ENCODE results near the gene ITPKC.

Gene ITPKC

GRCh38 chr19:40690050-40690692, 26.7 kb upstream of the ITPKC start, which contains the start of gene NUMBL:
NUMBL (minus strand) TSS chr19:40690651; CDS start chr19:40690483, 168 bp downstream.
- DNase-seq (ENCODE audit: low read depth in 2 of 2): no peak

- peak; percentile 82 to 91 for DNase-seq (ENCODE audit: low read depth in 2 of 2)
Observed at GRCh38 chr19:40690693-40691420, 26.1 kb upstream of the ITPKC start.

- DNase-seq (ENCODE audit: low read depth in 2 of 2): no peak
Observed at GRCh38 chr19:40691421-40692211, 25.3 kb upstream of the ITPKC start.

GRCh38 chr19:40692212-40692551, 24.7 kb upstream of the ITPKC start:
- no peak for DNase-seq (ENCODE audit: low read depth in 2 of 2)

- no peak for DNase-seq (ENCODE audit: low read depth in 2 of 2)
Observed at GRCh38 chr19:40693150-40693788, 23.6 kb upstream of the ITPKC start.

GRCh38 chr19:40693896-40694295, 23.0 kb upstream of the ITPKC start:
- DNase-seq (ENCODE audit: low read depth in 2 of 2): no peak

GRCh38 chr19:40695881-40696280, 21.0 kb upstream of the ITPKC start:
- DNase-seq (ENCODE audit: low read depth in 2 of 2): no peak

GRCh38 chr19:40697007-40697406, 19.9 kb upstream of the ITPKC start:
- no peak for DNase-seq (ENCODE audit: low read depth in 2 of 2)

GRCh38 chr19:40700083-40700482, 16.8 kb upstream of the ITPKC start:
- no peak for DNase-seq (ENCODE audit: low read depth in 2 of 2)

GRCh38 chr19:40701758-40702157, 15.2 kb upstream of the ITPKC start:
- no peak for DNase-seq (ENCODE audit: low read depth in 2 of 2)

- no peak for DNase-seq (ENCODE audit: low read depth in 2 of 2)
Observed at GRCh38 chr19:40702337-40703012, 14.4 kb upstream of the ITPKC start.

- DNase-seq (ENCODE audit: low read depth in 2 of 2): no peak
Observed at GRCh38 chr19:40703029-40703755, 13.7 kb upstream of the ITPKC start.

GRCh38 chr19:40704491-40705361, 12.2 kb upstream of the ITPKC start:
- DNase-seq (ENCODE audit: low read depth in 2 of 2): no peak

GRCh38 chr19:40705362-40705651, 11.6 kb upstream of the ITPKC start:
- DNase-seq (ENCODE audit: low read depth in 2 of 2): no peak

GRCh38 chr19:40705950-40706619, 10.8 kb upstream of the ITPKC start:
- no peak for DNase-seq (ENCODE audit: low read depth in 2 of 2)

GRCh38 chr19:40707615-40708014, 9.3 kb upstream of the ITPKC start:
- no peak for DNase-seq (ENCODE audit: low read depth in 2 of 2)

GRCh38 chr19:40709817-40710216, 7.1 kb upstream of the ITPKC start:
- DNase-seq (ENCODE audit: low read depth in 2 of 2): no peak

- DNase-seq (ENCODE audit: low read depth in 2 of 2): no peak
Observed at GRCh38 chr19:40713939-40714338, 3.0 kb upstream of the ITPKC start.

- peak; percentile 85 to 87 for DNase-seq (ENCODE audit: low read depth in 2 of 2)
Observed at GRCh38 chr19:40714441-40715299, 2.2 kb upstream of the ITPKC start.

Measured in stimulated activated CD4-positive, alpha-beta T cell treated with anti-CD3 and anti-CD28 coated beads, Interleukin-1b, Interleukin-23, amount 100 ng/mL, for 4 hours (primary cell).